GDM1 (cell line): ENCODE measurements around the gene PSMD1.

Experiments used
- DNase-seq: peaks from one replicate; lab custom pipeline; 2025; lab: John Stamatoyannopoulos, UW

PSMD1 gene

DNA sequence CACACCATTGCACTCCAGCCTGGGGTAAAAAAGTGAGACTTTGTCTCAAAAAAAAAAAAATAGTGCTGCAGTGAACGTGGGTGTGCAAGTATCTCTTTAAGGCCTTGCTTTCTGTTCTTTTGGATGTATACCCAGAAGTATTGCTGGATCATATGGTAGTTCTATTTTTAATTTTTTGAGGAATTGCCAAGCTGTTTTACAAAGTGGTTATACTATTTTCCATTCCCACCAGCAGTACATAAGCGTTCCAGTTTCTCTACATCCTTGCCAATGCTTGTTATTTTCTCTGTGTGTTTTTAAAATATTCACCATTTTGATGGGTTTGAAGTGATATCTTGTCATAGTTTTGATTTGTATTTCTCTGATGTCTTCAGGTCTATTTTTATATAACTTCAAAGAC lies 154.8 kb downstream of the PSMD1 start:
- no peak for DNase-seq

DNA sequence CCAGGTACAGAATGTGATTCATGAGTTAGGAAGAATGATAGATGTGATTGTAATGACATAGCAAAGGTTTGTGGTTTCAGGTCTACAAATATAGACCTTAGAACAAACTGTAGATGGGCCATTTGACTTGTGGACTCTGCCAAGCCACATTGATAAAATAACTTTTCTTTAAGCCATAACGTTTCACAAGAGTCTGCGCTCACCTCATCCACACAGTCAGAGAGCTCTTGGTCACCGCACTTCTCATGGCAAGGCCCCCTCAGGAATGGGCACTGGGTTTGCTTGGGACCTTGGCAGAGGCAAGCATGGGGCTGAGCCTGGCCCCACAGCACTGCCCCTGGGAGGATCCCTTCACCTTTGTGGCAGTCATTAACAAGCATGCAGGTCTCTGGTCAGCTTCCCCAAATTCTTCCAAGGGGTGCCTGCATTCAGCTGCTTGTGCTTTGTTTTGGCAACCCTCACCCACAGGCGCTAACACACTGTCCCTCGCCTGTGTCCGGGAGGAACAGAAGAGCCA lies 155.7 kb downstream of the PSMD1 start:
- DNase-seq, result no peak

- DNase-seq, result no peak
Measured at GRCh38 chr2:231213931-231214642, 157.4 kb downstream of the PSMD1 start.

GRCh38 chr2:231218366-231218765 lies 161.7 kb downstream of the PSMD1 start:
- DNase-seq, result no peak

DNA sequence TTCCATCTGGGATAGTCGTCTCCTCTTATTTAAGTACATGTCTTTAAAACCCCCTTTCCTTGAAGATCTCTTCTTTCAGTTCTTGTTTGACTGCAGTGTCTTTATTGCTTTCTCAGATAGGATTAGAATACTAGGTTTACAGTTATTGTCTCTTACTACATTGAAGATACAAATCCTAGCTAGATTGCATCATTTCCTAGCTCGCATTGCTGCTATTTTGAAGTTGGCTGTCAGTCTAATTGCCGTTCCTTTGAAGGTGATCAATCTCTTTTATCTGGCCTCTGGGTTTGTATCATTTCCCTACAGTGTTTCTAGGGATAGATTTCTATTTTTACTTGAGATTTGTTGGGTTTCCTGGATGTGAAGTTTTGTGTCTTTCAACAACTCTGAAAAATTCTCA lies 162.6 kb downstream of the PSMD1 start:
- no peak for DNase-seq

DNA sequence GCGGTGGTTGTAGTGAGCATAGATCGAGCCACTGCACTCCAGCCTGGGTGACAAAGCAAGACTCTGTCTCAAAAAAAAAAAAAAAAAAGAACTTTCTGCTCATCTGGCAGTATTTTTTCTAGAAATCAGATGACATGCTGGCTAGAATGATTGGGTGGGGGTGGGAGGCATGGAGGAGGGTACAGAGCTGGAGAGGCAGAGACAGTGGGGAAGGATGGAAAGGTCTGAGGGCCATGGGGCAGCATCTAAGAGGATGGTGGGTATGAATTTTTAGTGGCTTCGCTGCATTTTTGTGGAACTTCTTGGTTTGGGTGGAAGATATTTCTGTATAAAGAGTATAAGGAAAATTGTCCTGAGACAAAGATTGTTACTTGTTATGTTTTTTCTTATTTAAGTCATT lies 165.1 kb downstream of the PSMD1 start:
- no peak for DNase-seq
